ENCODE measurements around the gene ADCY2. TPM values are rescaled to one million over a fixed set of nuclear protein-coding genes. Genes with fewer than 3 reads are reported as not detected.

ADCY2 gene
- total and polyA plus RNA-seq, 9 of the 15 experiments (the other 6 are each of a cell fraction or from before 2014, with no cell fraction given): 0.01 to 0.15 (median 0.03) TPM; not detected in 5

- ATAC-seq (no peak), FAIRE-seq (no peak), DNase-seq (ENCODE audit: extremely low read depth in 1 of 4, low spot score in 3 of 4) (no peak)
- no peak overlapping the region for H3K4me3 ChIP-seq
- H4K20me1 ChIP-seq (replicated peaks; ENCODE audit: control insufficient read depth, insufficient read depth, low read length): no peaks in the 10 kb centered on the region
- peaks cover 0 to 10% of the 10 kb centered on the region in 2 experiments; a peak in 2 of 5 replicates for H3K27me3 ChIP-seq (ENCODE audit: control insufficient read depth in 2 of 2, insufficient read depth in 2 of 2, low read length in 2 of 2)
- H3K79me2 ChIP-seq (ENCODE audit: control insufficient read depth, insufficient read depth, low read length): no peaks in the 10 kb centered on the region
- H2AFZ ChIP-seq (ENCODE audit: low read depth, low read length): no peak overlapping the region
- H3K9me3 ChIP-seq (replicated peaks; ENCODE audit: control insufficient read depth, insufficient read depth, low read depth, low read length): no peaks in the 10 kb centered on the region
- intact Hi-C loops (cut with micrococcal nuclease): no loop called here
- ChIA-PET POLR2A (interaction anchor here (0.7 kb wide), 1 partner anchor 12 kb away, joined by 3 read pairs; no protein-coding TSS in a partner anchor), CTCF (ENCODE audit: low intra/inter-chr PET ratio) (no interaction called here)
- in situ Hi-C loops (cut with MboI): no loop called here
- 3% methylated on average over 2 of the region's 2 CpGs for WGBS (ENCODE audit: insufficient coverage, low coverage, missing lambda C conversion rate)
- H3K9ac ChIP-seq (ENCODE audit: insufficient read depth in 1 of 2, low read depth in 2 of 2, low read length in 2 of 2): no peak overlapping the region
- no peaks in the 10 kb centered on the region for H3K9me1 ChIP-seq (ENCODE audit: control insufficient read depth, insufficient read depth, low read length)
- H3K36me3 ChIP-seq (ENCODE audit: control insufficient read depth, insufficient read depth, low read length): no peaks in the 10 kb centered on the region
- no TSS peak for BruUV-seq (replicated peaks)
- H3K4me1 ChIP-seq (replicated peaks in 1 of 2; ENCODE audit: control insufficient read depth in 2 of 2, insufficient read depth in 2 of 2, low read length in 2 of 2): no peaks in the 10 kb centered on the region
- no peak overlapping the region for H3K4me2 ChIP-seq (ENCODE audit: insufficient read depth, low read length)
- TF ChIP-seq MAZ (CRISPR knock-in tag; conservative IDR thresholded peaks at IDR 0.05 in 1 of 2, IDR thresholded peaks at IDR 0.05 in 1 of 2) (no peak), SMAD4 (CRISPR knock-in tag; conservative IDR thresholded peaks at IDR 0.05) (no peak), ZNF124 (CRISPR knock-in tag; IDR thresholded peaks at IDR 0.05) (no peak), HMG20B (CRISPR knock-in tag; IDR thresholded peaks at IDR 0.05) (no peak), GABPA (tag; conservative IDR thresholded peaks at IDR 0.05; ENCODE audit: low read depth) (no peak), SAFB2 (IDR thresholded peaks at IDR 0.05; ENCODE audit: borderline replicate concordance, low read depth, low read length, severe bottlenecking) (no peak), ZZZ3 (IDR thresholded peaks at IDR 0.05) (no peak), SIN3B (IDR thresholded peaks at IDR 0.05; ENCODE audit: low read depth) (no peak), FOXK1 (CRISPR knock-in tag; IDR thresholded peaks at IDR 0.05; ENCODE audit: borderline replicate concordance) (no peak), MYC (IDR thresholded peaks at IDR 0.05; ENCODE audit: low read depth, low read length) (no peak), MYC (CRISPR knock-in tag; IDR thresholded peaks at IDR 0.05; ENCODE audit: borderline replicate concordance, low read depth) (no peak)
- no peak overlapping the region for H3K27ac ChIP-seq (ENCODE audit: extremely low read depth, low read depth, low read length)
These were observed 374.5 kb downstream of the ADCY2 start for GRCh38 chr5:7770436-7770835.

Measured in K562 (cell line).